Activated T-cell treated with anti-CD3 and anti-CD28 coated beads, Interleukin-2, amount 50 U/mL, for 4 hours (primary cell): Measurements from ENCODE around the gene SCYGR7. TPM values are rescaled to one million over a fixed set of nuclear protein-coding genes. Genes with fewer than 3 reads are reported as not detected.

Experiments used
- ATAC-seq, 2 donors: fragments of 200-7000 bp; cut with Tn5 transposase; one replicate each; pipeline ENCODE4 v1.10.0; 2021
- DNase-seq: peaks from one replicate; pipeline ENCODE4 v3.0.0-alpha.2; 2020
- H3K27me3 Mint-ChIP-seq: one replicate; pipeline ENCODE4 v1.8.0; 2021; ENCODE audit warnings: low read depth, mixed read lengths
- H3K36me3 Mint-ChIP-seq: one replicate; pipeline ENCODE4 v1.8.0; 2022; ENCODE audit warnings: mixed read lengths; ENCODE audit not compliant: insufficient read depth
- H3K4me1 Mint-ChIP-seq: one replicate; pipeline ENCODE4 v1.8.0; 2021; ENCODE audit warnings: low read depth, mixed read lengths
- H3K4me3 Mint-ChIP-seq: one replicate; pipeline ENCODE4 v1.8.0; 2021; ENCODE audit warnings: mild to moderate bottlenecking, moderate library complexity, mixed read lengths
- H3K9me3 Mint-ChIP-seq: one replicate; pipeline ENCODE4 v1.8.0; 2021; ENCODE audit warnings: mixed read lengths
- total RNA-seq, 3 donors: library from RNA; stranded (reverse); gene quantifications; one replicate each; pipeline ENCODE4 v1.2.1, GENCODE V29; 2021

The SCYGR7 gene, protein sequence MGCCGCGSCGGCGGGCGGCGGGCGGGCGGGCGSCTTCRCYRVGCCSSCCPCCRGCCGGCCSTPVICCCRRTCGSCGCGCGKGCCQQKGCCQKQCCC
- total RNA-seq, result not detected

DNA sequence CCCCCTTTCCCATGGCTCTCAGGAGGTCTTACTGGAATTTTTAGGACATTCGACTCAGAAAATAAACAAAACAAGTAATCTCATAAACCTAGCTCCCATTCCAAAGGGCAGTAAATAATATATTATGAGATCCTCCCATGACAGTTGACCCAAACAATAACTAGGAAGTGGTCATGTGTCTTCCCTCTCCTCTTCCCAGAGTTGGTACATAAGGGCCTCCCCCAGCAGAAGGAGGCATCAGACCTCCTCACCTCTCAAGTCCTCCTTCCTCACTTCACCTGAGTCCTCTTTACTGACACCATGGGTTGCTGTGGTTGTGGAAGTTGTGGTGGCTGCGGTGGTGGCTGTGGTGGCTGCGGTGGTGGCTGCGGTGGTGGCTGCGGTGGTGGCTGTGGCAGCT is at the start of gene SCYGR7:
Gene SCYGR7, plus strand, starts transcription at position 301 of the 400 bp plus-strand sequence. Its CDS starts 0 bp downstream, at position 301.
- Mint-ChIP-seq H3K4me3 (no peak within 1 kb of the TSS), H3K9me3 (no peaks in the 10 kb centered on the region), H3K27me3 (peaks cover 6% of the 10 kb centered on the region), H3K4me1 (no peaks in the 10 kb centered on the region), H3K36me3 (no peaks in the 10 kb centered on the region)
- ATAC-seq, result no peak
- no peak for DNase-seq

DNA sequence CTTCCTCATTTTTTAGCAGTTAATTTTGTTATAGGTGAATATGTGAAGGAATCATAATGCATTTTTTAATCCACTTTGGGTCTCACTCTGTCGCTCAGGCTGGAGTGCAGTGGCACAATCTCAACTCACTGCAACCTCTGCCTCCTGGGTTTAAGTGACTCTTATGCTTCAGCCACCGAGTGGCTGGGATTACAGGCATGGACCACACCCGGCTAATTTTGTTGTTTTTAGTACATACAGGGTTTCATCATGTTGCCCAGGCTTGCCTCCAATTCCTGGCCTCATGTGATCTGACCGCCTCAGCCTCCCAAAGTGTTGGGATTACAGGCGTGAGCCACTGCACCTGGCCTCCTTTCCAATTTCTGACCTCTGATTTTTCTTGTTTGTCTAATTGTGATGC is 43.9 kb upstream of the SCYGR7 start:
- DNase-seq (no peak), ATAC-seq (no peak)
- Mint-ChIP-seq H3K27me3 (peaks cover 17% of the 10 kb centered on the region), H3K4me3 (no peak overlapping the region), H3K36me3 (no peaks in the 10 kb centered on the region), H3K9me3 (no peaks in the 10 kb centered on the region), H3K4me1 (no peaks in the 10 kb centered on the region)

GRCh38 chr2:227687189-227687588 is 40.9 kb upstream of the SCYGR7 start:
- Mint-ChIP-seq H3K9me3 (no peaks in the 10 kb centered on the region), H3K36me3 (no peaks in the 10 kb centered on the region), H3K27me3 (peaks cover 26% of the 10 kb centered on the region), H3K4me3 (no peak overlapping the region), H3K4me1 (no peaks in the 10 kb centered on the region)
- no peak for ATAC-seq
- no peak for DNase-seq

DNA sequence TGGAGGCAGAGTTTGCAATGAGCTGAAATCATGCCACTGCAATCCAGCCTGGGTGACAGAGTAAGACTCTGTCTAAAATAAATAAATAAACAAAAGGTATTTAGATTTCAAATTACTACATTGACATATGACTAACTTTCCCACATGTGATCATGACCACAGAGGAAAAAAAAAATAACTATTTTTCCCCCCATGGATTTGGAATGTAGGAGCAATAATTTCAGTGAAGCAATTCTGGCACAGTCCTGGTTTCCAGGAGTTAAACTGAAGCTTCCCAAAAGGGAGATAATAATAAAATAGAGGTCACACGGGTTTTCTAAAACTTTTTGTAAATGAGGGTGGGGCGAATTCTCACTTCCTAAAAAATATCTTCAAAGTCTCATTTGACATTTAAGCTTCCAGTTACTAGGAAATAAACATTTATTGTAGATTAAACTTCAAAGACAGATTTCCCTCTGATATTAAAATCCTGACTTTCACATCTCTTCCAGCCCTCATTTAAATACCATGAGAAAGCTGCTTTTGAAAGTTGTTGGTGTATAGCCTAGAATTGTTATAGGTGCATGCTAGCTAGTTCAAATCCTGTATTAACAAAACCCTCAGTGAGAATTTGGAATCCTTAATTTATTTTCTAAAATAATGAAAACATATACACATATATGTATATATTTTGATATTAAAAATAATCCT is 31.0 kb upstream of the SCYGR7 start:
- Mint-ChIP-seq H3K4me1 (no peaks in the 10 kb centered on the region), H3K4me3 (no peak overlapping the region), H3K27me3 (peaks cover 4% of the 10 kb centered on the region), H3K36me3 (no peaks in the 10 kb centered on the region), H3K9me3 (no peaks in the 10 kb centered on the region)
- ATAC-seq (no peak), DNase-seq (no peak)

DNA sequence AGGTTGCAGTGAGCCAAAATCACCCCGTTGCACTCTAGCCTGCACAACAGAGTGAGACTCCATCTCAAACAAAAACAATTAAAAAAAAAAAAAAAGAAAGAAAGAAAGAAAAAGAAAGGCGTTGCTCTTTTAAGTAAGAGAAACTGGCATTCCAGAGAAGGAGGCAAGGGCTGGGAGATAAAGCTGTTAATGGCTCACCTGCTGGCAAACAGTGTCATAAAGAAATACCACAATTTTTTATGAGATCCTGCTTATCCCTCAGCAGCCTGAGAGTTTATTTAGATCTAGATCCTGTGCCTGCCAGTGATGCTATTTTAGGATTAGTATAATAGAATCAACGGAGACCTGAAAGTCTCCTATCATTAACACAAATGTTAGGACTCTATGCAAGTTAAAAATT is 26.6 kb upstream of the SCYGR7 start:
- Mint-ChIP-seq H3K4me3 (no peak overlapping the region), H3K36me3 (no peaks in the 10 kb centered on the region), H3K27me3 (peaks cover 9% of the 10 kb centered on the region), H3K4me1 (no peaks in the 10 kb centered on the region), H3K9me3 (no peaks in the 10 kb centered on the region)
- ATAC-seq (no peak), DNase-seq (no peak)

DNA sequence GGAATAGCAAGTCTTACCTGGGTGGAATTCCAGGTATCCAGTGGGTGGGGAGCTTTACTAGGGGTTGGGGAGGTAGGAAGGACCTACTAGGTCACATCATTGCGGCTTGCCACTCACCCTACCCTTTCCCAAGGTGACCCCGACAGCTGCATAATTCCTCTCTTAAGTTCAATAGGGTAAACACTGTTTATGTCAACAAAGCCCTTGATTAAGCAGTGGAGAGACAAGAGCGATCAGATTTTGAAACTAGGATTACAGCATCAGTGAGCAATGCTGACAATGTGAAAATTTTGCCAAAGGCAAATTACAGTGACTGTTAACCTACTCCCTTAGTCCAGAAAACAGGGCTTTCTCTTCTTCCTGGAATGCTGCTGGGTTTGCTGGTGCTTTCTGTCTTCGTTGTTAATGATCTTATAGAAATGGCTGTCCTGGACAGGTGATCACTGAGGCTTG is 24.8 kb upstream of the SCYGR7 start:
- peaks cover 9% of the 10 kb centered on the region for H3K27me3 Mint-ChIP-seq
- H3K4me3 Mint-ChIP-seq, result no peak overlapping the region
- DNase-seq (no peak), ATAC-seq (no peak)
- H3K9me3 Mint-ChIP-seq, result no peaks in the 10 kb centered on the region
- no peaks in the 10 kb centered on the region for H3K4me1 Mint-ChIP-seq
- H3K36me3 Mint-ChIP-seq, result no peaks in the 10 kb centered on the region

DNA sequence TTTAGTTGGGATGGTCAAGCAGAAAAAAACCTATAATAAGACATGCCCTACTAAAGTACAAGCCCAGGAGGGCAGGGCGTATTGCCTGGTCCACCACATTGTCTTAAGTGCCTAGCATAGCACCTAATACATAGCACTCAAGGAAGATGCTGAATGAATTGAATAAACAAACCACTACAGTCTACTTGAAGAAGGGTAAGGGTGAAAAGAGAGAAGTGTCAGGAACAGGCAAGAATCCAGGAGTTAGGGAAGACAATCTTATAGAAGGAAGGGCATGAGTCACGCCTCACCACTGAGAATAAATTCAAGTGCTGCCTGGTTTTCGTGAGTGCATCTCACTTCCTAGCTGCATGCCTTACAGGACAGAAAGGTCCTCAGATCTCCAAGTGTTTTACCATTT is 24.2 kb upstream of the SCYGR7 start:
- Mint-ChIP-seq H3K4me1 (no peaks in the 10 kb centered on the region), H3K36me3 (no peaks in the 10 kb centered on the region), H3K9me3 (no peaks in the 10 kb centered on the region), H3K4me3 (no peak overlapping the region), H3K27me3 (peaks cover 9% of the 10 kb centered on the region)
- DNase-seq (no peak), ATAC-seq (no peak)

DNA sequence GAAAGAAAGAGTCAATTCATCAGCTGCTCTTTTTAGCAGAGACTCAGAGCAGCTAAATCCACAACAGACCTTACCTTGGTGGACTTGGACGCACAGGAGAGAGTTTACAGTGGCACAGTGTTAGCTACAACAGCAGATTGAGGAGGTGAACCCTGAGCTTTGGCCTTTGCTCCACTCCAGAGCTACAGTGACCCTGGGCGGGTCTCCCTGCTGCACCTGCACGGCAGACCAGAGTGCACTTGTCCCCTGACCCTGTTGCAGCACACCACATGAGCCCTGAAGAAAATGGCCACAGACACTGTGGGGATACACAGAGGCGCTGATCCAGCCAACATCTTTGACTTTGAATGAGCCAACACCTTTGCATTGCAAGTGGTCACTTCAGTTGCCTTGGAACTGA is 21.3 kb upstream of the SCYGR7 start:
- H3K9me3 Mint-ChIP-seq, result no peaks in the 10 kb centered on the region
- no peaks in the 10 kb centered on the region for H3K4me1 Mint-ChIP-seq
- no peaks in the 10 kb centered on the region for H3K36me3 Mint-ChIP-seq

DNA sequence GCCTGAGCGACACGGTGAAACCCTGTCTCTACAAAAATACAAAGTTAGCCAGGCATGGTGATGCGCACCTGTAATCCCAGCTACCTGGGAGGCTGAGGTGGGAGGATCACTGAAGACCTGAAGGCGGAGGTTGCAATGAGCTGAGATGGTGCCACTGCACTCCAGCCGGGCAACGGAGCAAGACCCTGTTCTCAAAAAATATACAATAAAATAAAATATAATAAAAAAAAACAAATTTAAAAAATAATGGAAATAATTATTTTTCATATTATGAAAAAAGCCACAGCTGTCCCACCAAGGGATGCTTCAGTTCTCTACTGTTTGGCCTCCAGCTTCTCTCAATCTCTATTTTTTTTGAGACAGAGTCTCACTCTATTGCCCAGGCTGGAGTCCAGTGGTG is 20.7 kb upstream of the SCYGR7 start:
- H3K27me3 Mint-ChIP-seq, result peaks cover 12% of the 10 kb centered on the region
- H3K9me3 Mint-ChIP-seq, result no peaks in the 10 kb centered on the region
- H3K4me3 Mint-ChIP-seq, result no peak overlapping the region
- H3K36me3 Mint-ChIP-seq, result no peaks in the 10 kb centered on the region
- H3K4me1 Mint-ChIP-seq, result no peaks in the 10 kb centered on the region
- ATAC-seq, result no peak
- DNase-seq, result no peak

More for the DNA sequence above, 21.3 kb upstream of the SCYGR7 start:
- ATAC-seq (no peak), DNase-seq (no peak)
- peaks cover 12% of the 10 kb centered on the region for H3K27me3 Mint-ChIP-seq
- H3K4me3 Mint-ChIP-seq, result no peak overlapping the region

GRCh38 chr2:227710986-227711385 is 17.1 kb upstream of the SCYGR7 start:
- Mint-ChIP-seq H3K4me1 (no peaks in the 10 kb centered on the region), H3K4me3 (no peak overlapping the region), H3K27me3 (peaks cover 2% of the 10 kb centered on the region), H3K9me3 (no peaks in the 10 kb centered on the region), H3K36me3 (no peaks in the 10 kb centered on the region)
- ATAC-seq (no peak), DNase-seq (no peak)

GRCh38 chr2:227713291-227713690 is 14.8 kb upstream of the SCYGR7 start:
- H3K9me3 Mint-ChIP-seq, result no peaks in the 10 kb centered on the region
- H3K36me3 Mint-ChIP-seq, result no peaks in the 10 kb centered on the region
- peaks cover 13% of the 10 kb centered on the region for H3K27me3 Mint-ChIP-seq
- no peak overlapping the region for H3K4me3 Mint-ChIP-seq
- no peaks in the 10 kb centered on the region for H3K4me1 Mint-ChIP-seq
- no peak for ATAC-seq
- DNase-seq, result no peak

GRCh38 chr2:227716501-227716900 is 11.6 kb upstream of the SCYGR7 start:
- Mint-ChIP-seq H3K9me3 (no peaks in the 10 kb centered on the region), H3K36me3 (no peaks in the 10 kb centered on the region), H3K4me3 (no peak overlapping the region), H3K27me3 (peaks cover 21% of the 10 kb centered on the region), H3K4me1 (no peaks in the 10 kb centered on the region)
- no peak for DNase-seq
- no peak for ATAC-seq

- no peak within 1 kb of the TSS for H3K4me3 Mint-ChIP-seq
- ATAC-seq, result no peak
- H3K9me3 Mint-ChIP-seq, result no peaks in the 10 kb centered on the region
- DNase-seq, result no peak
- no peaks in the 10 kb centered on the region for H3K4me1 Mint-ChIP-seq
- no peaks in the 10 kb centered on the region for H3K36me3 Mint-ChIP-seq
- peaks cover 25% of the 10 kb centered on the region for H3K27me3 Mint-ChIP-seq
Observed at GRCh38 chr2:227717687-227718567, 10.2 kb upstream of the SCYGR7 start, which contains the start of gene SLC19A3. Gene SLC19A3, minus strand, starts transcription at chr2:227718028. Its CDS starts 15,710 bp downstream, at chr2:227702318.

DNA sequence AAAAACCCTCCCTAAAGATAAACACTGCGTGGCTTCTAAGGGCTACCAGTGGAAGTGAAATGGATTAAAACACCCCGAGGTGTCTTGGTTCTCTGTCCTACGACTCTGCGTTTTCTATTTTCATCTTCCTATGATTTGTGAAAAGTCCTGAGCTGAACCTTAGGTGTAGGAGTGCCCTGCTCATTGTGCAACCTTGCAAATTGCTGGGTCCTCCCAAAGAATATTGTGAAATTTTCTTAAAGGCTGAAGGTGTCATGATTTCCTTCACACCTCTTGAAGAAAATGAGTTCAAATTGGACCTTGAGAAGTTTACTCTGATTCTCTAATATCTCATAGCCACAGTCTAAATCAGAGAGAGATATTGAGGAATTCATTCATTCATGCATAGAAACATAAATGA is 8.5 kb upstream of the SCYGR7 start:
- no peaks in the 10 kb centered on the region for H3K36me3 Mint-ChIP-seq
- no peak for ATAC-seq
- H3K4me1 Mint-ChIP-seq, result no peaks in the 10 kb centered on the region
- DNase-seq, result no peak
- H3K27me3 Mint-ChIP-seq, result peaks cover 25% of the 10 kb centered on the region
- no peaks in the 10 kb centered on the region for H3K9me3 Mint-ChIP-seq
- H3K4me3 Mint-ChIP-seq, result no peak overlapping the region
